HCT116 (cell line): ENCODE data around the gene ANKRD44. TPM values are rescaled to one million over a fixed set of nuclear protein-coding genes. Genes with fewer than 3 reads are reported as not detected.

Experiments
- ATAC-seq: fragments of 200-7000 bp; cut with Tn5 transposase; 2 replicates; pipeline ENCODE4 v1.9.1; 2020; ENCODE audit warnings: mild to moderate bottlenecking, moderate library complexity
- BruUV-seq: library from RNA; stranded (reverse); fragments of 400-500 nt; replicated peaks from 2 replicates; lab custom pipeline; 2021; lab: Mats Ljungman, UMichigan
- CTCF ChIA-PET: fragments of 300-600 bp; sonication (Branson Sonifier 250); formaldehyde crosslinking; loops from one replicate; lab custom pipeline; 2021; ENCODE audit warnings: antibody characterized with exemption; lab: Charles Lee
- POLR2A ChIA-PET: fragments of 300-600, 350-600 bp; sonication (Branson Sonifier 250); formaldehyde crosslinking; loops from one replicate; lab custom pipeline; 2021; ENCODE audit warnings: antibody characterized with exemption; lab: Charles Lee
- RAD21 ChIA-PET, 2 experiments: fragments of 300-600 bp; sonication (Branson Sonifier 250); formaldehyde crosslinking; loops; one replicate each; lab custom pipeline; 2023; ENCODE audit warnings: low total read pairs in 2 of 2; ENCODE audit not compliant: uncharacterized antibody in 2 of 2, unreplicated experiment in 2 of 2, low non-redundant PET in 1 of 2; lab: Charles Lee
- DNase-seq: peaks from one replicate; pipeline ENCODE4 v3.0.0-alpha.2; 2010; ENCODE audit warnings: low read depth, low spot score
- H2AFZ ChIP-seq: fragments of 200-600 bp; shearing (Covaris generic), sonication (generic); 2 replicates; pipeline ENCODE4 v1.6.1; 2017; ENCODE audit warnings: low read depth, mixed run types, mixed read lengths, antibody characterized with exemption, low read length; ENCODE audit not compliant: poor library complexity, severe bottlenecking
- H3K27ac ChIP-seq: 2 replicates; pipeline ENCODE4 v1.5.1; 2012; ENCODE audit warnings: low read depth, low read length
- H3K27me3 ChIP-seq: fragments of 200-600 bp; sonication (generic); 2 replicates; pipeline ENCODE4 v1.6.1; 2016; ENCODE audit warnings: mixed run types, low read length, mixed read lengths; ENCODE audit not compliant: insufficient read depth
- H3K36me3 ChIP-seq, 2 experiments: fragments of 200-500 bp in 1 of 2; fragments of 200-600 bp in 1 of 2; sonication (Bioruptor generic) in 1 of 2; sonication (generic) in 1 of 2; 2 replicates each; pipeline versions ENCODE4 v1.5.1 to v1.6.1; 2014 to 2016; ENCODE audit warnings: low read length in 2 of 2, inconsistent platforms in 1 of 2, mixed read lengths in 1 of 2, mixed run types in 1 of 2; ENCODE audit not compliant: insufficient read depth in 2 of 2, control insufficient read depth in 1 of 2
- H3K4me1 ChIP-seq, 2 experiments: fragments of 200-600 bp in 1 of 2; sonication (generic) in 1 of 2; 2 replicates each; pipeline versions ENCODE4 v1.5.1 to v1.6.1; 2012 to 2017; ENCODE audit warnings: low read length in 2 of 2, inconsistent platforms in 1 of 2, mild to moderate bottlenecking in 1 of 2, mixed read lengths in 1 of 2, mixed run types in 1 of 2, moderate library complexity in 1 of 2; ENCODE audit not compliant: insufficient read depth in 2 of 2, control insufficient read depth in 1 of 2
- H3K4me2 ChIP-seq: fragments of 200-600 bp; sonication (generic); 2 replicates; pipeline ENCODE4 v1.6.1; 2017; ENCODE audit warnings: mixed run types, low read length, mixed read lengths
- H3K4me3 ChIP-seq, 2 experiments: fragments of 200-600 bp in 1 of 2; sonication (generic) in 1 of 2; replicated peaks in 1 of 2; 2 replicates each; pipeline ENCODE4 v1.5.1; 2011 to 2016; ENCODE audit warnings: low read length in 2 of 2, control low read depth in 1 of 2, low read depth in 1 of 2, mild to moderate bottlenecking in 1 of 2, mixed read lengths in 1 of 2, mixed run types in 1 of 2
- H3K79me2 ChIP-seq: fragments of 200-600 bp; sonication (generic); 2 replicates; pipeline ENCODE4 v1.6.1; 2017; ENCODE audit warnings: mild to moderate bottlenecking, mixed run types, low read length, moderate library complexity, mixed read lengths; ENCODE audit not compliant: insufficient read depth
- H3K9ac ChIP-seq: fragments of 200-600 bp; sonication (generic); 2 replicates; pipeline ENCODE4 v1.6.1; 2016; ENCODE audit warnings: low read length, mixed read lengths
- H3K9me2 ChIP-seq: fragments of 200-600 bp; sonication (generic), shearing (Covaris generic); 2 replicates; pipeline ENCODE4 v1.6.1; 2017; ENCODE audit warnings: mixed run types, mild to moderate bottlenecking, moderate library complexity; ENCODE audit not compliant: insufficient read depth
- H3K9me3 ChIP-seq, 2 experiments: fragments of 200-500 bp in 1 of 2; fragments of 200-600 bp in 1 of 2; sonication (Bioruptor generic) in 1 of 2; sonication (generic) in 1 of 2; 2 replicates each; pipeline ENCODE4 v1.6.1; 2014 to 2017; ENCODE audit warnings: low read length in 2 of 2, mixed read lengths in 2 of 2, inconsistent platforms in 1 of 2, low read depth in 1 of 2, mild to moderate bottlenecking in 1 of 2, mixed run types in 1 of 2, moderate library complexity in 1 of 2; ENCODE audit not compliant: control insufficient read depth in 1 of 2, insufficient read depth in 1 of 2
- H4K20me1 ChIP-seq: fragments of 200-600 bp; sonication (generic), shearing (Covaris generic); 2 replicates; pipeline ENCODE4 v1.6.1; 2017; ENCODE audit warnings: mixed run types, mild to moderate bottlenecking, moderate library complexity; ENCODE audit not compliant: insufficient read depth
- CEBPB ChIP-seq: IDR thresholded peaks from 2 replicates; pipeline ENCODE4 v1.6.1; 2012; ENCODE audit warnings: low read depth
- EGR1 ChIP-seq: IDR thresholded peaks from 2 replicates; pipeline ENCODE4 v1.6.1; 2012; ENCODE audit warnings: low read depth
- ELF1 ChIP-seq: IDR thresholded peaks from 2 replicates; pipeline ENCODE4 v1.6.1; 2012; ENCODE audit warnings: low read depth, borderline replicate concordance
- EZH2 ChIP-seq: fragments of 200-600 bp; sonication (generic); IDR thresholded peaks from 2 replicates; pipeline ENCODE4 v1.6.1; 2017; ENCODE audit warnings: antibody characterized with exemption, mixed run types
- EZH2phosphoT487 ChIP-seq: fragments of 200-600 bp; IDR thresholded peaks from 2 replicates; pipeline ENCODE4 v1.6.1; 2018; ENCODE audit warnings: antibody characterized with exemption, borderline replicate concordance
- FOSL1 ChIP-seq: IDR thresholded peaks from 2 replicates; pipeline ENCODE4 v1.6.1; 2012; ENCODE audit warnings: low read depth
- JUND ChIP-seq: IDR thresholded peaks from 2 replicates; pipeline ENCODE4 v1.6.1; 2012
- POLR2A ChIP-seq: IDR thresholded peaks from 2 replicates; pipeline ENCODE4 v1.7.0; 2011; ENCODE audit warnings: borderline replicate concordance; ENCODE audit not compliant: insufficient read depth, insufficient read length; ENCODE audit errors: extremely low read depth
- POLR2AphosphoS5 ChIP-seq: IDR thresholded peaks from 2 replicates; pipeline ENCODE4 v1.6.1; 2011; ENCODE audit warnings: mild to moderate bottlenecking, low read depth, low read length, moderate library complexity
- RAD21 ChIP-seq: IDR thresholded peaks from 2 replicates; pipeline ENCODE4 v1.6.1; 2012; ENCODE audit warnings: low read depth, mild to moderate bottlenecking
- SIN3A ChIP-seq: IDR thresholded peaks from 2 replicates; pipeline ENCODE4 v1.6.1; 2012; ENCODE audit warnings: low read depth
- SP1 ChIP-seq: IDR thresholded peaks from 2 replicates; pipeline ENCODE4 v1.6.1; 2012; ENCODE audit warnings: low read depth
- SRF ChIP-seq: IDR thresholded peaks from 2 replicates; pipeline ENCODE4 v1.6.1; 2012; ENCODE audit warnings: low read depth
- TCF7L2 ChIP-seq: IDR thresholded peaks from 2 replicates; pipeline ENCODE4 v1.7.0; 2011; ENCODE audit warnings: borderline replicate concordance, inconsistent platforms; ENCODE audit not compliant: insufficient read depth, insufficient read length; ENCODE audit errors: extremely low read depth
- YY1 ChIP-seq: IDR thresholded peaks from 2 replicates; pipeline ENCODE4 v1.6.1; 2011; ENCODE audit warnings: low read length, low read depth, moderate library complexity, mild to moderate bottlenecking; ENCODE audit not compliant: insufficient replicate concordance; ENCODE audit errors: extremely low read depth
- ZFX ChIP-seq: fragments of 450-650 bp; IDR thresholded peaks from 2 replicates; pipeline ENCODE4 v1.6.1; 2017
- ZNF274 ChIP-seq: fragments of 200-500 bp; sonication (Bioruptor generic); IDR thresholded peaks from 2 replicates; pipeline ENCODE4 v1.6.1; 2014; ENCODE audit warnings: mild to moderate bottlenecking, low read depth, low read length, inconsistent platforms
- intact Hi-C: fragments of 100-400 bp; cut with micrococcal nuclease; formaldehyde crosslinking; loops from 2 replicates; pipeline ENCODE4 v1.10.0; 2022
- total RNA-seq: library from RNA; stranded (reverse); gene quantifications from one replicate; pipeline ENCODE4 v1.2.1, GENCODE V29; 2021; ENCODE audit not compliant: unreplicated experiment
- TF ChIP-seq, protein P1 (sequence below): IDR thresholded peaks from 2 replicates; pipeline ENCODE4 v1.6.1; 2011; ENCODE audit warnings: mild to moderate bottlenecking, low read length, moderate library complexity; ENCODE audit not compliant: insufficient replicate concordance; ENCODE audit errors: extremely low read depth
- TF ChIP-seq, protein P2 (sequence below): IDR thresholded peaks from 2 replicates; pipeline ENCODE4 v1.6.1; 2012; ENCODE audit warnings: low read depth
- TF ChIP-seq, protein P3 (sequence below), 3 experiments: fragments of 200-600 bp in 1 of 3; sonication (generic) in 1 of 3; IDR thresholded peaks in 2 of 3; conservative IDR thresholded peaks in 1 of 3; 2 replicates each; pipeline ENCODE4 v1.5.1; 2012 to 2017; ENCODE audit warnings: low read depth in 2 of 3, low read length in 2 of 3, antibody characterized with exemption in 1 of 3, borderline replicate concordance in 1 of 3, control low read depth in 1 of 3, mild to moderate bottlenecking in 1 of 3, mixed read lengths in 1 of 3, mixed run types in 1 of 3, moderate library complexity in 1 of 3; ENCODE audit not compliant: insufficient read depth in 1 of 3

ANKRD44 gene
- total RNA-seq, 1 experiment from 2014 or later, result 2.7 TPM

DNA sequence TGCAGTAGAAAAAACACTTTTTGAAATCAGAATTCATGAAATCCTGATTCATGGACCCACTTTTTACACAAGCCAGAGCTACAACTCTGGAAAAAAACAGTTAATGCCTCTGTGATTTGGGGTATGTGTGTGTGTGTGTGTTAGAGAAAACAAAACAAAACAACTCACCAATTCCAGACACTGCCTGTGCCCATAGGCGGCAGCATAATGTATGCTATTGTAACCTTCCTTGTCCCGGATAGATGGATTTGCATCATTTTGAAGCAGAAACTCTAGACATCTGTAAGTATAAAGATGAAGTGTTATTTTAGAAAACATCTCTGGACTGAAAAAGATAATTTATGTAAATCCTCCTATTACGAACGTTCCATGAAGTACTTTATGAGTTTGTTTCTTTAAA, 232.0 kb downstream of the ANKRD44 start:
- Histone ChIP-seq H3K36me3 (no peaks in the 10 kb centered on the region), H3K4me3 (no peak overlapping the region), H3K4me2 (no peak overlapping the region), H3K27me3 (no peaks in the 10 kb centered on the region), H3K9ac (no peak overlapping the region), H3K9me2 (no peaks in the 10 kb centered on the region), H2AFZ (no peak overlapping the region), H3K79me2 (no peaks in the 10 kb centered on the region), H3K27ac (no peak overlapping the region), H3K4me1 (peaks cover 2 to 3% of the 10 kb centered on the region in 2 experiments; a peak in 2 of 4 replicates), H3K9me3 (no peaks in the 10 kb centered on the region), H4K20me1 (no peaks in the 10 kb centered on the region)
- DNase-seq (no peak), ATAC-seq (no peak)
- TF ChIP-seq ELF1 (no peak), ZFX (no peak), EZH2phosphoT487 (no peak), EGR1 (no peak), FOSL1 (no peak), TCF7L2 (no peak), POLR2A (no peak), ZNF274 (no peak), SRF (no peak), YY1 (no peak), POLR2AphosphoS5 (no peak), EZH2 (no peak), CEBPB (no peak), JUND (no peak), SP1 (no peak), SIN3A (no peak), RAD21 (no peak)
- TF ChIP-seq, protein P1, sequence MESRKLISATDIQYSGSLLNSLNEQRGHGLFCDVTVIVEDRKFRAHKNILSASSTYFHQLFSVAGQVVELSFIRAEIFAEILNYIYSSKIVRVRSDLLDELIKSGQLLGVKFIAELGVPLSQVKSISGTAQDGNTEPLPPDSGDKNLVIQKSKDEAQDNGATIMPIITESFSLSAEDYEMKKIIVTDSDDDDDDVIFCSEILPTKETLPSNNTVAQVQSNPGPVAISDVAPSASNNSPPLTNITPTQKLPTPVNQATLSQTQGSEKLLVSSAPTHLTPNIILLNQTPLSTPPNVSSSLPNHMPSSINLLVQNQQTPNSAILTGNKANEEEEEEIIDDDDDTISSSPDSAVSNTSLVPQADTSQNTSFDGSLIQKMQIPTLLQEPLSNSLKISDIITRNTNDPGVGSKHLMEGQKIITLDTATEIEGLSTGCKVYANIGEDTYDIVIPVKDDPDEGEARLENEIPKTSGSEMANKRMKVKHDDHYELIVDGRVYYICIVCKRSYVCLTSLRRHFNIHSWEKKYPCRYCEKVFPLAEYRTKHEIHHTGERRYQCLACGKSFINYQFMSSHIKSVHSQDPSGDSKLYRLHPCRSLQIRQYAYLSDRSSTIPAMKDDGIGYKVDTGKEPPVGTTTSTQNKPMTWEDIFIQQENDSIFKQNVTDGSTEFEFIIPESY, result no peak
- TF ChIP-seq, protein P2, sequence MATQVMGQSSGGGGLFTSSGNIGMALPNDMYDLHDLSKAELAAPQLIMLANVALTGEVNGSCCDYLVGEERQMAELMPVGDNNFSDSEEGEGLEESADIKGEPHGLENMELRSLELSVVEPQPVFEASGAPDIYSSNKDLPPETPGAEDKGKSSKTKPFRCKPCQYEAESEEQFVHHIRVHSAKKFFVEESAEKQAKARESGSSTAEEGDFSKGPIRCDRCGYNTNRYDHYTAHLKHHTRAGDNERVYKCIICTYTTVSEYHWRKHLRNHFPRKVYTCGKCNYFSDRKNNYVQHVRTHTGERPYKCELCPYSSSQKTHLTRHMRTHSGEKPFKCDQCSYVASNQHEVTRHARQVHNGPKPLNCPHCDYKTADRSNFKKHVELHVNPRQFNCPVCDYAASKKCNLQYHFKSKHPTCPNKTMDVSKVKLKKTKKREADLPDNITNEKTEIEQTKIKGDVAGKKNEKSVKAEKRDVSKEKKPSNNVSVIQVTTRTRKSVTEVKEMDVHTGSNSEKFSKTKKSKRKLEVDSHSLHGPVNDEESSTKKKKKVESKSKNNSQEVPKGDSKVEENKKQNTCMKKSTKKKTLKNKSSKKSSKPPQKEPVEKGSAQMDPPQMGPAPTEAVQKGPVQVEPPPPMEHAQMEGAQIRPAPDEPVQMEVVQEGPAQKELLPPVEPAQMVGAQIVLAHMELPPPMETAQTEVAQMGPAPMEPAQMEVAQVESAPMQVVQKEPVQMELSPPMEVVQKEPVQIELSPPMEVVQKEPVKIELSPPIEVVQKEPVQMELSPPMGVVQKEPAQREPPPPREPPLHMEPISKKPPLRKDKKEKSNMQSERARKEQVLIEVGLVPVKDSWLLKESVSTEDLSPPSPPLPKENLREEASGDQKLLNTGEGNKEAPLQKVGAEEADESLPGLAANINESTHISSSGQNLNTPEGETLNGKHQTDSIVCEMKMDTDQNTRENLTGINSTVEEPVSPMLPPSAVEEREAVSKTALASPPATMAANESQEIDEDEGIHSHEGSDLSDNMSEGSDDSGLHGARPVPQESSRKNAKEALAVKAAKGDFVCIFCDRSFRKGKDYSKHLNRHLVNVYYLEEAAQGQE, result no peak
- TF ChIP-seq, protein P3, sequence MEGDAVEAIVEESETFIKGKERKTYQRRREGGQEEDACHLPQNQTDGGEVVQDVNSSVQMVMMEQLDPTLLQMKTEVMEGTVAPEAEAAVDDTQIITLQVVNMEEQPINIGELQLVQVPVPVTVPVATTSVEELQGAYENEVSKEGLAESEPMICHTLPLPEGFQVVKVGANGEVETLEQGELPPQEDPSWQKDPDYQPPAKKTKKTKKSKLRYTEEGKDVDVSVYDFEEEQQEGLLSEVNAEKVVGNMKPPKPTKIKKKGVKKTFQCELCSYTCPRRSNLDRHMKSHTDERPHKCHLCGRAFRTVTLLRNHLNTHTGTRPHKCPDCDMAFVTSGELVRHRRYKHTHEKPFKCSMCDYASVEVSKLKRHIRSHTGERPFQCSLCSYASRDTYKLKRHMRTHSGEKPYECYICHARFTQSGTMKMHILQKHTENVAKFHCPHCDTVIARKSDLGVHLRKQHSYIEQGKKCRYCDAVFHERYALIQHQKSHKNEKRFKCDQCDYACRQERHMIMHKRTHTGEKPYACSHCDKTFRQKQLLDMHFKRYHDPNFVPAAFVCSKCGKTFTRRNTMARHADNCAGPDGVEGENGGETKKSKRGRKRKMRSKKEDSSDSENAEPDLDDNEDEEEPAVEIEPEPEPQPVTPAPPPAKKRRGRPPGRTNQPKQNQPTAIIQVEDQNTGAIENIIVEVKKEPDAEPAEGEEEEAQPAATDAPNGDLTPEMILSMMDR (IDR thresholded peaks at IDR 0.05 in 2 of 3, conservative IDR thresholded peaks at IDR 0.05 in 1 of 3; ENCODE audit: borderline replicate concordance in 1 of 3, insufficient read depth in 1 of 3, low read depth in 2 of 3, low read length in 2 of 3), result no peak
- ChIA-PET CTCF (no interaction called here), POLR2A (no interaction called here), RAD21 (no interaction called here)
- BruUV-seq, result no TSS peak
- intact Hi-C loops, result no loop called here
